GM23338 (cell line): ENCODE measurements around the gene PCBP2. TPM values are rescaled to one million over a fixed set of nuclear protein-coding genes. Genes with fewer than 3 reads are reported as not detected.

Experiments
- ATAC-seq: fragments of 200-7000 bp; cut with Tn5 transposase; 3 replicates; pipeline ENCODE4 v1.9.1; 2020
- DNase-seq: peaks from one replicate; pipeline ENCODE4 v3.0.0-alpha.2; 2015; ENCODE audit warnings: low spot score
- H2AFZ ChIP-seq: fragments of 200-600 bp; sonication (generic); 2 replicates; pipeline ENCODE4 v1.8.0; 2016; ENCODE audit warnings: antibody characterized with exemption, mild to moderate bottlenecking, moderate library complexity
- H3F3A ChIP-seq: fragments of 200-600 bp; sonication (generic); replicated peaks from 2 replicates; pipeline ENCODE4 v1.8.0; 2017; ENCODE audit warnings: antibody characterized with exemption, mixed run types, low read depth
- H3K27ac ChIP-seq: fragments of 200-600 bp; sonication (generic); 2 replicates; pipeline ENCODE4 v1.6.1; 2016; ENCODE audit warnings: low read depth
- H3K27me3 ChIP-seq: fragments of 200-600 bp; sonication (generic); 2 replicates; pipeline ENCODE4 v1.8.0; 2016; ENCODE audit warnings: mild to moderate bottlenecking, mixed run types, moderate library complexity; ENCODE audit not compliant: insufficient read depth
- H3K36me3 ChIP-seq: fragments of 200-600 bp; sonication (generic); 2 replicates; pipeline ENCODE4 v1.8.0; 2016; ENCODE audit warnings: mild to moderate bottlenecking; ENCODE audit not compliant: insufficient read depth
- H3K4me1 ChIP-seq: fragments of 200-600 bp; sonication (generic); 2 replicates; pipeline ENCODE4 v1.8.0; 2016; ENCODE audit warnings: mild to moderate bottlenecking, moderate library complexity; ENCODE audit not compliant: insufficient read depth
- H3K4me2 ChIP-seq: fragments of 200-600 bp; sonication (generic); 2 replicates; pipeline ENCODE4 v1.7.1; 2017; ENCODE audit warnings: mixed run types
- H3K4me3 ChIP-seq: fragments of 200-600 bp; sonication (generic); 2 replicates; pipeline ENCODE4 v1.6.1; 2016; ENCODE audit warnings: mixed run types
- H3K79me2 ChIP-seq: fragments of 200-600 bp; sonication (generic); replicated peaks from 2 replicates; pipeline ENCODE4 v1.8.0; 2017; ENCODE audit warnings: mild to moderate bottlenecking; ENCODE audit not compliant: insufficient read depth
- H3K9me2 ChIP-seq: fragments of 200-600 bp; sonication (generic); 2 replicates; pipeline ENCODE4 v1.8.0; 2017; ENCODE audit not compliant: insufficient read depth
- H4K20me1 ChIP-seq: fragments of 200-600 bp; sonication (generic); replicated peaks from 2 replicates; pipeline ENCODE4 v1.8.0; 2017; ENCODE audit warnings: mild to moderate bottlenecking; ENCODE audit not compliant: insufficient read depth
- H3K27ac Mint-ChIP-seq: 2 replicates; pipeline ENCODE4 v1.8.0; 2020; ENCODE audit warnings: inconsistent platforms, mild to moderate bottlenecking, moderate library complexity, mixed read lengths
- H3K27me3 Mint-ChIP-seq: 3 replicates; pipeline ENCODE4 v1.8.0; 2022; ENCODE audit warnings: low read depth, mild to moderate bottlenecking, moderate library complexity, mixed read lengths, inconsistent platforms; ENCODE audit not compliant: insufficient read depth, poor library complexity
- H3K36me3 Mint-ChIP-seq: 3 replicates; pipeline ENCODE4 v1.8.0; 2021; ENCODE audit warnings: low read depth, mild to moderate bottlenecking, inconsistent platforms, moderate library complexity, mixed read lengths
- H3K4me1 Mint-ChIP-seq: 3 replicates; pipeline ENCODE4 v1.8.0; 2020; ENCODE audit warnings: mild to moderate bottlenecking, inconsistent platforms, mixed read lengths
- H3K4me3 Mint-ChIP-seq: 3 replicates; pipeline ENCODE4 v1.8.0; 2021; ENCODE audit warnings: moderate library complexity, mild to moderate bottlenecking, inconsistent platforms, mixed read lengths
- H3K9me3 Mint-ChIP-seq: 3 replicates; pipeline ENCODE4 v1.8.0; 2020; ENCODE audit warnings: moderate library complexity, mild to moderate bottlenecking, inconsistent platforms, mixed read lengths
- CREB1 ChIP-seq: fragments of 250-450 bp; sonication (Bioruptor Pico); IDR thresholded peaks from 2 replicates; pipeline ENCODE4 v1.5.0; 2020; ENCODE audit warnings: low read depth, mild to moderate bottlenecking, moderate library complexity
- EZH2 ChIP-seq: fragments of 200-600 bp; sonication (generic); IDR thresholded peaks from one replicate; pipeline ENCODE4 v1.8.0; 2017; ENCODE audit warnings: antibody characterized with exemption, mild to moderate bottlenecking, low read depth; ENCODE audit not compliant: unreplicated experiment
- EZH2phosphoT487 ChIP-seq: fragments of 200-600 bp; sonication (generic); IDR thresholded peaks from one replicate; pipeline ENCODE4 v1.8.1; 2018; ENCODE audit warnings: antibody characterized with exemption; ENCODE audit not compliant: unreplicated experiment
- JUNB ChIP-seq: IDR thresholded peaks from one replicate; pipeline ENCODE4 v1.6.1; 2016; ENCODE audit warnings: antibody characterized with exemption; ENCODE audit not compliant: unreplicated experiment
- NANOG ChIP-seq: IDR thresholded peaks from 2 replicates; pipeline ENCODE4 v1.6.1; 2016; ENCODE audit warnings: antibody characterized with exemption, borderline replicate concordance
- POLR2AphosphoS5 ChIP-seq: IDR thresholded peaks from 2 replicates; pipeline ENCODE4 v1.6.1; 2016; ENCODE audit warnings: antibody characterized with exemption, low read depth
- STAT1 ChIP-seq: IDR thresholded peaks from one replicate; pipeline ENCODE4 v1.6.1; 2016; ENCODE audit warnings: antibody characterized with exemption; ENCODE audit not compliant: unreplicated experiment
- ZNF114 ChIP-seq: fragments of 250-450 bp; sonication (Bioruptor Pico); IDR thresholded peaks from 2 replicates; pipeline ENCODE4 v1.5.0; 2020; ENCODE audit warnings: mild to moderate bottlenecking, moderate library complexity
- ZNF331 ChIP-seq: fragments of 250-450 bp; sonication (Bioruptor Pico); IDR thresholded peaks from 2 replicates; pipeline ENCODE4 v1.5.0; 2020; ENCODE audit warnings: low read depth, mild to moderate bottlenecking, moderate library complexity
- polyA plus RNA-seq: library from polyadenylated mRNA; unstranded; fragments of >200 nt; fragmentation: Nextera tagmentation; extraction: Ambion mirVana; gene quantifications from 2 replicates; pipeline ENCODE4 v1.2.1, GENCODE V29; 2016
- total RNA-seq: library from RNA; depleted of rRNA; stranded (reverse); fragments of >200 nt; shearing (Covaris generic); gene quantifications from 2 replicates; pipeline ENCODE4 v1.2.3, GENCODE V29; 2014
- TF ChIP-seq, protein P1 (sequence below): fragments of 250-450 bp; sonication (Bioruptor Pico); IDR thresholded peaks from 2 replicates; pipeline ENCODE4 v1.5.0; 2020; ENCODE audit warnings: mild to moderate bottlenecking, moderate library complexity
- TF ChIP-seq, protein P2 (sequence below), 2 experiments: fragments of 200-600 bp in 1 of 2; sonication (generic) in 1 of 2; conservative IDR thresholded peaks; 2 replicates each; pipeline versions ENCODE4 v1.5.1 to v1.6.1; 2016 to 2017; ENCODE audit warnings: antibody characterized with exemption in 2 of 2, low read depth in 2 of 2, mild to moderate bottlenecking in 2 of 2, moderate library complexity in 1 of 2
- TF ChIP-seq, protein P3 (sequence below): IDR thresholded peaks from one replicate; pipeline ENCODE4 v1.6.1; 2018; ENCODE audit warnings: antibody characterized with exemption; ENCODE audit not compliant: unreplicated experiment
- TF ChIP-seq, protein P4 (sequence below): IDR thresholded peaks from 2 replicates; pipeline ENCODE4 v1.6.1; 2016; ENCODE audit warnings: antibody characterized with exemption

The PCBP2 gene
- total and polyA plus RNA-seq, 2 experiments from 2014 or later: 397 to 676 TPM

DNA sequence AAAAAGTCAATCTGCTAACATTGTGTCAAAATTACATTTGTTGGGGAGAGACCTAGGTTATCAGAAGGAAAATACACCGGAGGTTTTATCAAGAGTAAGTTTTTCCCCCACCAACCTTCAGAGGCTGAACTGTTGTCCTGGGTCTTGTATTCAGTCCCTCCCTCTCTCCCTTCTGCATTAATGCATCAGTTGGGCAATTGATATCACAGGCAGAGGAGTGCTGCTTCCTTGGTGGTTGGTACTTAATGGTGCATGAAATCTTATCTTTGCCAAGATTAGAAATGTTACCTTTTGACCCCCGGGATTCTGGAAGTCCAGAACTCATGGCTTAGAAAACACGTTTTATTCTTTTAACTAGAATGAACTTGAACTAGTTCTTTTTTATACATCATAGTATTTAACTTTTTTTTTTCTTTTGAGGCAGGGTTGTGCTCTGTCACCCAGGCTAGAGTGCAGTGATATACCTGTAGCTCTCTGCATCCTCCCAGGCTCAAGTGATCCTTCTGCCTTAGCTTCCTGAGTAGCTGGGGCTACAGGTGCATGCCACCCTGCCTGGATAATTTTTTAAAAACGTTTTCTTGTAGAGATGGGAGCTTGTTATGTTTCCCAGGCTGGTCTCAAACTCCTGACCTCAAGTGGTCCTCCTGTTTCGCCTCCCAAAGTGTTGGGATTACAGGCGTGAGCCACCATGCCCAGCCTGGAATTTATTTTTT is 4.9 kb downstream of the PCBP2 start:
- Mint-ChIP-seq H3K27ac (no peak overlapping the region), H3K4me1 (peaks cover 45% of the 10 kb centered on the region), H3K27me3 (peaks cover 18% of the 10 kb centered on the region), H3K36me3 (peaks cover 91% of the 10 kb centered on the region), H3K9me3 (no peaks in the 10 kb centered on the region), H3K4me3 (no peak overlapping the region)
- Histone ChIP-seq H3K9me2 (no peaks in the 10 kb centered on the region), H3K27ac (no peak overlapping the region), H4K20me1 (peaks cover 86% of the 10 kb centered on the region), H2AFZ (no peak overlapping the region), H3K4me1 (peaks cover 9% of the 10 kb centered on the region; the same call in 1 of the 2 replicates), H3K36me3 (peaks cover 82% of the 10 kb centered on the region), H3K27me3 (no peaks in the 10 kb centered on the region), H3K79me2 (peaks cover 97% of the 10 kb centered on the region), H3K4me2 (no peak overlapping the region), H3K4me3 (no peak overlapping the region), H3F3A (peaks cover 50% of the 10 kb centered on the region)
- DNase-seq: no peak
- no peak for ATAC-seq
- TF ChIP-seq, protein P1, sequence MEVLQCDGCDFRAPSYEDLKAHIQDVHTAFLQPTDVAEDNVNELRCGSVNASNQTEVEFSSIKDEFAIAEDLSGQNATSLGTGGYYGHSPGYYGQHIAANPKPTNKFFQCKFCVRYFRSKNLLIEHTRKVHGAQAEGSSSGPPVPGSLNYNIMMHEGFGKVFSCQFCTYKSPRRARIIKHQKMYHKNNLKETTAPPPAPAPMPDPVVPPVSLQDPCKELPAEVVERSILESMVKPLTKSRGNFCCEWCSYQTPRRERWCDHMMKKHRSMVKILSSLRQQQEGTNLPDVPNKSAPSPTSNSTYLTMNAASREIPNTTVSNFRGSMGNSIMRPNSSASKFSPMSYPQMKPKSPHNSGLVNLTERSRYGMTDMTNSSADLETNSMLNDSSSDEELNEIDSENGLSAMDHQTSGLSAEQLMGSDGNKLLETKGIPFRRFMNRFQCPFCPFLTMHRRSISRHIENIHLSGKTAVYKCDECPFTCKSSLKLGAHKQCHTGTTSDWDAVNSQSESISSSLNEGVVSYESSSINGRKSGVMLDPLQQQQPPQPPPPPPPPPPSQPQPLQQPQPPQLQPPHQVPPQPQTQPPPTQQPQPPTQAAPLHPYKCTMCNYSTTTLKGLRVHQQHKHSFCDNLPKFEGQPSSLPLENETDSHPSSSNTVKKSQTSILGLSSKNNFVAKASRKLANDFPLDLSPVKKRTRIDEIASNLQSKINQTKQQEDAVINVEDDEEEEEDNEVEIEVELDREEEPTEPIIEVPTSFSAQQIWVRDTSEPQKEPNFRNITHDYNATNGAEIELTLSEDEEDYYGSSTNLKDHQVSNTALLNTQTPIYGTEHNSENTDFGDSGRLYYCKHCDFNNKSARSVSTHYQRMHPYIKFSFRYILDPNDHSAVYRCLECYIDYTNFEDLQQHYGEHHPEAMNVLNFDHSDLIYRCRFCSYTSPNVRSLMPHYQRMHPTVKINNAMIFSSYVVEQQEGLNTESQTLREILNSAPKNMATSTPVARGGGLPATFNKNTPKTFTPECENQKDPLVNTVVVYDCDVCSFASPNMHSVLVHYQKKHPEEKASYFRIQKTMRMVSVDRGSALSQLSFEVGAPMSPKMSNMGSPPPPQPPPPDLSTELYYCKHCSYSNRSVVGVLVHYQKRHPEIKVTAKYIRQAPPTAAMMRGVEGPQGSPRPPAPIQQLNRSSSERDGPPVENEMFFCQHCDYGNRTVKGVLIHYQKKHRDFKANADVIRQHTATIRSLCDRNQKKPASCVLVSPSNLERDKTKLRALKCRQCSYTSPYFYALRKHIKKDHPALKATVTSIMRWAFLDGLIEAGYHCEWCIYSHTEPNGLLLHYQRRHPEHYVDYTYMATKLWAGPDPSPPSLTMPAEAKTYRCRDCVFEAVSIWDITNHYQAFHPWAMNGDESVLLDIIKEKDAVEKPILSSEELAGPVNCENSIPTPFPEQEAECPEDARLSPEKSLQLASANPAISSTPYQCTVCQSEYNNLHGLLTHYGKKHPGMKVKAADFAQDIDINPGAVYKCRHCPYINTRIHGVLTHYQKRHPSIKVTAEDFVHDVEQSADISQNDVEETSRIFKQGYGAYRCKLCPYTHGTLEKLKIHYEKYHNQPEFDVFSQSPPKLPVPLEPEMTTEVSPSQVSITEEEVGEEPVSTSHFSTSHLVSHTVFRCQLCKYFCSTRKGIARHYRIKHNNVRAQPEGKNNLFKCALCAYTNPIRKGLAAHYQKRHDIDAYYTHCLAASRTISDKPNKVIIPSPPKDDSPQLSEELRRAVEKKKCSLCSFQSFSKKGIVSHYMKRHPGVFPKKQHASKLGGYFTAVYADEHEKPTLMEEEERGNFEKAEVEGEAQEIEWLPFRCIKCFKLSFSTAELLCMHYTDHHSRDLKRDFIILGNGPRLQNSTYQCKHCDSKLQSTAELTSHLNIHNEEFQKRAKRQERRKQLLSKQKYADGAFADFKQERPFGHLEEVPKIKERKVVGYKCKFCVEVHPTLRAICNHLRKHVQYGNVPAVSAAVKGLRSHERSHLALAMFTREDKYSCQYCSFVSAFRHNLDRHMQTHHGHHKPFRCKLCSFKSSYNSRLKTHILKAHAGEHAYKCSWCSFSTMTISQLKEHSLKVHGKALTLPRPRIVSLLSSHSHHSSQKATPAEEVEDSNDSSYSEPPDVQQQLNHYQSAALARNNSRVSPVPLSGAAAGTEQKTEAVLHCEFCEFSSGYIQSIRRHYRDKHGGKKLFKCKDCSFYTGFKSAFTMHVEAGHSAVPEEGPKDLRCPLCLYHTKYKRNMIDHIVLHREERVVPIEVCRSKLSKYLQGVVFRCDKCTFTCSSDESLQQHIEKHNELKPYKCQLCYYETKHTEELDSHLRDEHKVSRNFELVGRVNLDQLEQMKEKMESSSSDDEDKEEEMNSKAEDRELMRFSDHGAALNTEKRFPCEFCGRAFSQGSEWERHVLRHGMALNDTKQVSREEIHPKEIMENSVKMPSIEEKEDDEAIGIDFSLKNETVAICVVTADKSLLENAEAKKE (CRISPR knock-in tag): no peak
- TF ChIP-seq STAT1 (no peak), CREB1 (no peak), ZNF331 (CRISPR knock-in tag) (no peak), POLR2AphosphoS5 (no peak), EZH2 (no peak), JUNB (no peak), EZH2phosphoT487 (no peak), ZNF114 (CRISPR knock-in tag) (no peak), NANOG (no peak)
- TF ChIP-seq, protein P2, sequence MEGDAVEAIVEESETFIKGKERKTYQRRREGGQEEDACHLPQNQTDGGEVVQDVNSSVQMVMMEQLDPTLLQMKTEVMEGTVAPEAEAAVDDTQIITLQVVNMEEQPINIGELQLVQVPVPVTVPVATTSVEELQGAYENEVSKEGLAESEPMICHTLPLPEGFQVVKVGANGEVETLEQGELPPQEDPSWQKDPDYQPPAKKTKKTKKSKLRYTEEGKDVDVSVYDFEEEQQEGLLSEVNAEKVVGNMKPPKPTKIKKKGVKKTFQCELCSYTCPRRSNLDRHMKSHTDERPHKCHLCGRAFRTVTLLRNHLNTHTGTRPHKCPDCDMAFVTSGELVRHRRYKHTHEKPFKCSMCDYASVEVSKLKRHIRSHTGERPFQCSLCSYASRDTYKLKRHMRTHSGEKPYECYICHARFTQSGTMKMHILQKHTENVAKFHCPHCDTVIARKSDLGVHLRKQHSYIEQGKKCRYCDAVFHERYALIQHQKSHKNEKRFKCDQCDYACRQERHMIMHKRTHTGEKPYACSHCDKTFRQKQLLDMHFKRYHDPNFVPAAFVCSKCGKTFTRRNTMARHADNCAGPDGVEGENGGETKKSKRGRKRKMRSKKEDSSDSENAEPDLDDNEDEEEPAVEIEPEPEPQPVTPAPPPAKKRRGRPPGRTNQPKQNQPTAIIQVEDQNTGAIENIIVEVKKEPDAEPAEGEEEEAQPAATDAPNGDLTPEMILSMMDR (conservative IDR thresholded peaks at IDR 0.05; ENCODE audit: low read depth in 2 of 2): no peak
- TF ChIP-seq, protein P3, sequence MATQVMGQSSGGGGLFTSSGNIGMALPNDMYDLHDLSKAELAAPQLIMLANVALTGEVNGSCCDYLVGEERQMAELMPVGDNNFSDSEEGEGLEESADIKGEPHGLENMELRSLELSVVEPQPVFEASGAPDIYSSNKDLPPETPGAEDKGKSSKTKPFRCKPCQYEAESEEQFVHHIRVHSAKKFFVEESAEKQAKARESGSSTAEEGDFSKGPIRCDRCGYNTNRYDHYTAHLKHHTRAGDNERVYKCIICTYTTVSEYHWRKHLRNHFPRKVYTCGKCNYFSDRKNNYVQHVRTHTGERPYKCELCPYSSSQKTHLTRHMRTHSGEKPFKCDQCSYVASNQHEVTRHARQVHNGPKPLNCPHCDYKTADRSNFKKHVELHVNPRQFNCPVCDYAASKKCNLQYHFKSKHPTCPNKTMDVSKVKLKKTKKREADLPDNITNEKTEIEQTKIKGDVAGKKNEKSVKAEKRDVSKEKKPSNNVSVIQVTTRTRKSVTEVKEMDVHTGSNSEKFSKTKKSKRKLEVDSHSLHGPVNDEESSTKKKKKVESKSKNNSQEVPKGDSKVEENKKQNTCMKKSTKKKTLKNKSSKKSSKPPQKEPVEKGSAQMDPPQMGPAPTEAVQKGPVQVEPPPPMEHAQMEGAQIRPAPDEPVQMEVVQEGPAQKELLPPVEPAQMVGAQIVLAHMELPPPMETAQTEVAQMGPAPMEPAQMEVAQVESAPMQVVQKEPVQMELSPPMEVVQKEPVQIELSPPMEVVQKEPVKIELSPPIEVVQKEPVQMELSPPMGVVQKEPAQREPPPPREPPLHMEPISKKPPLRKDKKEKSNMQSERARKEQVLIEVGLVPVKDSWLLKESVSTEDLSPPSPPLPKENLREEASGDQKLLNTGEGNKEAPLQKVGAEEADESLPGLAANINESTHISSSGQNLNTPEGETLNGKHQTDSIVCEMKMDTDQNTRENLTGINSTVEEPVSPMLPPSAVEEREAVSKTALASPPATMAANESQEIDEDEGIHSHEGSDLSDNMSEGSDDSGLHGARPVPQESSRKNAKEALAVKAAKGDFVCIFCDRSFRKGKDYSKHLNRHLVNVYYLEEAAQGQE: no peak
- TF ChIP-seq, protein P4, sequence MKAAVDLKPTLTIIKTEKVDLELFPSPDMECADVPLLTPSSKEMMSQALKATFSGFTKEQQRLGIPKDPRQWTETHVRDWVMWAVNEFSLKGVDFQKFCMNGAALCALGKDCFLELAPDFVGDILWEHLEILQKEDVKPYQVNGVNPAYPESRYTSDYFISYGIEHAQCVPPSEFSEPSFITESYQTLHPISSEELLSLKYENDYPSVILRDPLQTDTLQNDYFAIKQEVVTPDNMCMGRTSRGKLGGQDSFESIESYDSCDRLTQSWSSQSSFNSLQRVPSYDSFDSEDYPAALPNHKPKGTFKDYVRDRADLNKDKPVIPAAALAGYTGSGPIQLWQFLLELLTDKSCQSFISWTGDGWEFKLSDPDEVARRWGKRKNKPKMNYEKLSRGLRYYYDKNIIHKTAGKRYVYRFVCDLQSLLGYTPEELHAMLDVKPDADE: no peak
